ENCODE measurements around the gene SORCS2.

- TF ChIP-seq CTCF (IDR thresholded peaks at IDR 0.05) (no peak), POLR2A (IDR thresholded peaks at IDR 0.05) (no peak)
Measured at GRCh38 chr4:7503559-7504249, 311.4 kb downstream of the SORCS2 start.

Data from uterus (tissue), 2 donors.